OCI-LY3 (cell line): ENCODE data around the gene FAM219A.

Experiments
- CTCF ChIP-seq: fragments of 200-600, 300-600 bp; sonication (generic); IDR thresholded peaks from 2 replicates; pipeline ENCODE4 v1.5.1; 2014; ENCODE audit warnings: antibody characterized with exemption, low read length, low read depth
- EZH2phosphoT487 ChIP-seq: fragments of 200-600 bp; shearing (Covaris generic); IDR thresholded peaks from 2 replicates; pipeline ENCODE4 v1.6.1; 2018; ENCODE audit warnings: antibody characterized with exemption, mixed run types, low read depth

GRCh38 chr9:34493972-34494535, 35.7 kb upstream of the FAM219A start:
- TF ChIP-seq CTCF (no peak), EZH2phosphoT487 (no peak)
